OCI-LY7 (cell line): Measurements from ENCODE around the gene MVD. TPM values are rescaled to one million over a fixed set of nuclear protein-coding genes. Genes with fewer than 3 reads are reported as not detected.

Source experiments
- BruUV-seq: library from RNA; stranded (reverse); fragments of 400-500 nt; replicated peaks from 2 replicates; lab custom pipeline; 2021; lab: Mats Ljungman, UMichigan
- CTCF ChIA-PET: fragments of 300-600 bp; sonication (Branson Sonifier 250); formaldehyde crosslinking; loops from one replicate; lab custom pipeline; 2022; ENCODE audit warnings: antibody characterized with exemption; ENCODE audit not compliant: unreplicated experiment; lab: Charles Lee
- POLR2A ChIA-PET: fragments of 300-600 bp; sonication (Branson Sonifier 250); formaldehyde crosslinking; loops from one replicate; lab custom pipeline; 2022; ENCODE audit warnings: antibody characterized with exemption; lab: Charles Lee
- DNase-seq: peaks from one replicate; pipeline ENCODE4 v3.0.0-alpha.2; 2015; ENCODE audit warnings: low spot score
- H2AFZ ChIP-seq: fragments of 200-600 bp; sonication (generic), shearing (Covaris generic); 2 replicates; pipeline ENCODE4 v1.6.1; 2014; ENCODE audit warnings: mild to moderate bottlenecking, antibody characterized with exemption, low read length, moderate library complexity
- H3K27ac ChIP-seq: fragments of 200-600 bp; sonication (generic); 2 replicates; pipeline ENCODE4 v1.5.1; 2014; ENCODE audit warnings: mixed run types, low read depth, mild to moderate bottlenecking, moderate library complexity, low read length, inconsistent platforms; ENCODE audit not compliant: poor library complexity, severe bottlenecking
- H3K36me3 ChIP-seq: fragments of 200-600 bp; sonication (generic); 2 replicates; pipeline ENCODE4 v1.6.1; 2014; ENCODE audit warnings: mild to moderate bottlenecking, antibody characterized with exemption, low read length, moderate library complexity, mixed read lengths; ENCODE audit not compliant: insufficient read depth
- H3K4me1 ChIP-seq: fragments of 200-600 bp; sonication (generic); 2 replicates; pipeline ENCODE4 v1.5.1; 2014; ENCODE audit warnings: mild to moderate bottlenecking, low read length; ENCODE audit not compliant: insufficient read depth, poor library complexity, severe bottlenecking
- H3K4me2 ChIP-seq: fragments of 200-600 bp; sonication (generic); 2 replicates; pipeline ENCODE4 v1.6.1; 2014; ENCODE audit warnings: mild to moderate bottlenecking, low read length
- H3K4me3 ChIP-seq: fragments of 200-600 bp; sonication (generic); 2 replicates; pipeline ENCODE4 v1.5.1; 2014; ENCODE audit warnings: mild to moderate bottlenecking, low read depth, low read length; ENCODE audit not compliant: poor library complexity, severe bottlenecking
- H3K79me2 ChIP-seq: fragments of 200-600 bp; sonication (generic); 2 replicates; pipeline ENCODE4 v1.6.1; 2016; ENCODE audit warnings: low read depth, mild to moderate bottlenecking, low read length, moderate library complexity, mixed read lengths; ENCODE audit not compliant: insufficient read depth
- H3K9me2 ChIP-seq: fragments of 200-600 bp; sonication (generic); 2 replicates; pipeline ENCODE4 v1.6.1; 2016; ENCODE audit warnings: mild to moderate bottlenecking, low read length, mixed read lengths; ENCODE audit not compliant: insufficient read depth
- H3K9me3 ChIP-seq: fragments of 200-600 bp; sonication (generic); 2 replicates; pipeline ENCODE4 v1.6.1; 2014; ENCODE audit warnings: mild to moderate bottlenecking, mixed run types, low read length, mixed read lengths
- H4K20me1 ChIP-seq: fragments of 200-600 bp; sonication (generic); 2 replicates; pipeline ENCODE4 v1.6.1; 2014; ENCODE audit warnings: mild to moderate bottlenecking, antibody characterized with exemption, low read length, moderate library complexity, mixed read lengths; ENCODE audit not compliant: insufficient read depth
- EZH2phosphoT487 ChIP-seq: fragments of 200-600 bp; sonication (generic); IDR thresholded peaks from 2 replicates; pipeline ENCODE4 v1.6.1; 2018; ENCODE audit warnings: low read depth, borderline replicate concordance, mild to moderate bottlenecking, mixed run types, antibody characterized with exemption, low read length, moderate library complexity, mixed read lengths
- intact Hi-C: fragments of 100-400 bp; cut with micrococcal nuclease; formaldehyde crosslinking; loops from one replicate; pipeline ENCODE4 v1.10.0; 2022; ENCODE audit not compliant: unreplicated experiment
- total RNA-seq, 2 experiments: library from RNA; depleted of rRNA in 1 of 2; stranded (reverse); fragments of >200 nt in 1 of 2; shearing (Covaris generic) in 1 of 2; gene quantifications; 2 replicates each; pipeline ENCODE4 v1.2.3, GENCODE V29; 2014 to 2022
- TF ChIP-seq, protein P1 (sequence below): fragments of 200-600 bp; sonication (generic); conservative IDR thresholded peaks from 2 replicates; pipeline ENCODE4 v1.5.1; 2014; ENCODE audit warnings: mild to moderate bottlenecking, antibody characterized with exemption, low read length, moderate library complexity, mixed read lengths

The MVD gene
- total RNA-seq, 2 experiments from 2014 or later = 65.6 to 158 TPM

DNA sequence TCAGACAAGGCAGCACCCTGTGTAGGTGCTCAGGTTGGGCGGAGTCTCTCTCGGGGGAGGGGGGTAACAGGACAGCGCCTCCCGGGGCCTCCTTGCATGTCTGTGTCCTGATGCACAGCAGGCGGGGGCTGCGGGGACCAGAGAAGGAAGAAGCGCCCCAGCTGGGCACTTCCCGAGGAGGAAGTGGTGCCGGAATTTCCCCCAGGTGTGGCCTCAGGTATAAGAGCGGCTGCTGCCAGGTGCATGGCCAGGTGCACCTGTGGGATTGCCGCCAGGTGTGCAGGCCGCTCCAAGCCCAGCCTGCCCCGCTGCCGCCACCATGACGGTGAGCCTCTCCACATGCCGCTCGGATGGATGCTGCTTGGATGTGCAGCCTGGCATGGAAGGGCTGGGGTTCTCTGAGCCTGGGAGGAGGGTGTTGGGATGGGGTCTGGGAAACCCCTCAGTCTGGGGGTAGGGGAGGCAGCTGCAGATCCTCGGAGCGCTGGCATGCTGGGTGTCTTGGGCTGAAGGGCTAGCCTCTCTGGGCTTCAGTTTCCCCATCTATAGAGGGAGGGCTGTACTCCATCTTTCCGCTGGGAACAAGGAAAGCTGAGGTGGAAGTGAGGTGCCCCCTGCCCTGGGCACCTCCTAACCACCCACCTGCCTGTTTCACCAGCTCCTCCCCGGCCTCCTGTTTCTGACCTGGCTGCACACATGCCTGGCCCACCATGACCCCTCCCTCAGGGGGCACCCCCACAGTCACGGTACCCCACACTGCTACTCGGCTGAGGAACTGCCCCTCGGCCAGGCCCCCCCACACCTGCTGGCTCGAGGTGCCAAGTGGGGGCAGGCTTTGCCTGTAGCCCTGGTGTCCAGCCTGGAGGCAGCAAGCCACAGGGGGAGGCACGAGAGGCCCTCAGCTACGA is 24.3 kb downstream of the MVD start, which contains the start of gene IL17C:
Gene IL17C (plus strand): TSS at position 250 of the 908 bp plus-strand sequence. CDS start 70 bp downstream, at position 320.
- Histone ChIP-seq H4K20me1 (no peaks in the 10 kb centered on the region), H3K9me2 (no peaks in the 10 kb centered on the region), H3K4me3 (no peak within 1 kb of the TSS), H3K9me3 (no peaks in the 10 kb centered on the region), H3K36me3 (peaks cover 19% of the 10 kb centered on the region), H2AFZ (no peak within 1 kb of the TSS), H3K4me1 (peaks cover 38% of the 10 kb centered on the region), H3K27ac (peak within 1 kb of the TSS; percentile 4), H3K4me2 (0 out of 2 replicates have a peak within 1 kb of the TSS, but pooled peaks have one; percentile 8), H3K79me2 (no peaks in the 10 kb centered on the region)
- CTCF ChIA-PET = no interaction called here
- no TSS peak for BruUV-seq
- POLR2A ChIA-PET = interaction anchor here (1.4 kb wide), 1 partner anchor 62 kb away, joined by 4 read pairs; no protein-coding TSS in a partner anchor
- DNase-seq = peak; percentile 69
- TF ChIP-seq, protein P1, sequence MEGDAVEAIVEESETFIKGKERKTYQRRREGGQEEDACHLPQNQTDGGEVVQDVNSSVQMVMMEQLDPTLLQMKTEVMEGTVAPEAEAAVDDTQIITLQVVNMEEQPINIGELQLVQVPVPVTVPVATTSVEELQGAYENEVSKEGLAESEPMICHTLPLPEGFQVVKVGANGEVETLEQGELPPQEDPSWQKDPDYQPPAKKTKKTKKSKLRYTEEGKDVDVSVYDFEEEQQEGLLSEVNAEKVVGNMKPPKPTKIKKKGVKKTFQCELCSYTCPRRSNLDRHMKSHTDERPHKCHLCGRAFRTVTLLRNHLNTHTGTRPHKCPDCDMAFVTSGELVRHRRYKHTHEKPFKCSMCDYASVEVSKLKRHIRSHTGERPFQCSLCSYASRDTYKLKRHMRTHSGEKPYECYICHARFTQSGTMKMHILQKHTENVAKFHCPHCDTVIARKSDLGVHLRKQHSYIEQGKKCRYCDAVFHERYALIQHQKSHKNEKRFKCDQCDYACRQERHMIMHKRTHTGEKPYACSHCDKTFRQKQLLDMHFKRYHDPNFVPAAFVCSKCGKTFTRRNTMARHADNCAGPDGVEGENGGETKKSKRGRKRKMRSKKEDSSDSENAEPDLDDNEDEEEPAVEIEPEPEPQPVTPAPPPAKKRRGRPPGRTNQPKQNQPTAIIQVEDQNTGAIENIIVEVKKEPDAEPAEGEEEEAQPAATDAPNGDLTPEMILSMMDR = no peak
- no peak for TF ChIP-seq EZH2phosphoT487
- intact Hi-C loops = loop anchor here (5.0 kb wide), 1 partner anchor 156 kb away; no protein-coding TSS in a partner anchor

DNA sequence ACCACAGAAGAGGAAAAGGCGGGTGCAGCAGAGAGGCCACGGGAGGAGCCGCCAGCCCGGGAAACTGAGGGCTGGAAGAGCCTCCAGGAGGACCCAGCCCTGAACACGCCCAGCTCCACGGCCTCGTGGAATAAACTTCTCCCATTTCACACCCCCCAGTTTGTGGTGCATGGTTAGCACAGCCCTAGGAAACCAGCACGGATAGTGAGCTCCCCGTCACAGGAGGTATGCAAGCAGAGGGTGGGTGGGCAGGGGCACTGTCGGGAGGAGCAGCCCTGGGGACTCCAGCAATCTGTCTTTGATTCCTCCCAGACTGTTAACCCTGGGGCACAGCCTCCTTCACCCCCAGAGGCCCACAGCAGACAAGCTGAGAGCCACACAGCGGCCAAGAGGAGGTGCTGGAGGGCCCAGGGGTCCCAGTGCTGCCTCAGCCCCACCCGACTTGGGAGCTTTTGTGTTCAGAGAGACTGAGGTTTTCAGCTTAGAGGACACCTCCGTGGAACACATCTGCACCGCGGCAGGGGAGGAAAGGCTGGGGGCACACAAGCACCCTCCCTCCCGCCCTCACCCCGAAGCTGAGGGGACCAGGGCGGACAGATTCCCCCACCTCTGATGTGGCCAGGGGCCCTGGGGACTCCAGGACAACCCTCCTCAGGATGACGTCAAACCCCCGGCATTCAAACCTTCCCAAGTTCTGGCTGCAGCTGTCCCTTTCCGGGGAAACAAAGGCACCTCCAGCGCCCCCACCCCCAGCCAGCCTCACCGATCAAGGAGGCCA is 26.2 kb downstream of the MVD start:
- intact Hi-C loops = loop anchor here (5.0 kb wide), 1 partner anchor 154 kb away; no protein-coding TSS in a partner anchor
- H2AFZ ChIP-seq = no peak overlapping the region
- ChIA-PET CTCF (no interaction called here), POLR2A (no interaction called here)
- H3K79me2 ChIP-seq = no peaks in the 10 kb centered on the region
- no peak overlapping the region for H3K4me2 ChIP-seq
- TF ChIP-seq, protein P1 = no peak
- no peak for TF ChIP-seq EZH2phosphoT487
- no peak overlapping the region for H3K4me3 ChIP-seq
- peaks cover 18% of the 10 kb centered on the region for H3K36me3 ChIP-seq
- DNase-seq = no peak
- BruUV-seq = no TSS peak
- no peaks in the 10 kb centered on the region for H4K20me1 ChIP-seq
- H3K27ac ChIP-seq = no peak overlapping the region
- H3K4me1 ChIP-seq = peaks cover 43% of the 10 kb centered on the region
- H3K9me2 ChIP-seq = no peaks in the 10 kb centered on the region
- H3K9me3 ChIP-seq = no peaks in the 10 kb centered on the region
